Measurements from ENCODE around the gene SLC1A1.
"Not testable (repeated sequence)": the region's sequence is repeated elsewhere in the genome, so short reads cannot be mapped to it uniquely, and the experiment has no call there.

- TF ChIP-seq CTCF, POLR2A (IDR thresholded peaks at IDR 0.05): not testable (repeated sequence)
Observed at GRCh38 chr9:4533881-4534280, 43.6 kb downstream of the SLC1A1 start.
